Naive thymus-derived CD4-positive, alpha-beta T cell (primary cell): ENCODE measurements around the gene CBX5. TPM values are rescaled to one million over a fixed set of nuclear protein-coding genes. Genes with fewer than 3 reads are reported as not detected.

Experiments
- ATAC-seq: fragments of 150-1000 bp; cut with Tn5 transposase; 2 replicates; pipeline ENCODE4 v1.10.0; 2021; ENCODE audit warnings: mild to moderate bottlenecking, moderate library complexity
- CTCF ChIA-PET: fragments of 350-600 bp; sonication (Branson Sonifier 250); formaldehyde crosslinking; loops from one replicate; lab custom pipeline; 2021; ENCODE audit warnings: antibody characterized with exemption; lab: Charles Lee
- POLR2A ChIA-PET: fragments of 350-600 bp; sonication (Branson Sonifier 250); formaldehyde crosslinking; loops from one replicate; lab custom pipeline; 2021; ENCODE audit warnings: antibody characterized with exemption, inconsistent platforms; lab: Charles Lee
- DNase-seq, 9 donors: peaks; one replicate each; pipeline versions ENCODE4 v3.0.0 to v3.0.0-alpha.2; 2020 to 2022; ENCODE audit warnings: mixed read lengths in 1 of 9
- H3K27ac ChIP-seq: one replicate; pipeline ENCODE4 v1.7.0; 2013; ENCODE audit warnings: mild to moderate bottlenecking, low read depth, low read length, moderate library complexity
- H3K27me3 ChIP-seq, 2 donors: one replicate each; pipeline ENCODE4 v1.7.0; 2013; ENCODE audit warnings: low read length in 2 of 2, mild to moderate bottlenecking in 2 of 2, moderate library complexity in 2 of 2; ENCODE audit not compliant: control insufficient read depth in 2 of 2, insufficient read depth in 2 of 2
- H3K36me3 ChIP-seq, 3 experiments: 1 replicate in 2 of 3; 2 replicates in 1 of 3; pipeline ENCODE4 v1.7.0; 2013; ENCODE audit warnings: low read length in 3 of 3, mild to moderate bottlenecking in 3 of 3, moderate library complexity in 1 of 3; ENCODE audit not compliant: insufficient read depth in 3 of 3, control insufficient read depth in 2 of 3
- H3K4me1 ChIP-seq, 2 donors: one replicate each; pipeline ENCODE4 v1.7.0; 2013; ENCODE audit warnings: low read length in 2 of 2, mild to moderate bottlenecking in 2 of 2, moderate library complexity in 1 of 2; ENCODE audit not compliant: control insufficient read depth in 2 of 2, insufficient read depth in 2 of 2
- H3K4me3 ChIP-seq: 2 replicates; pipeline ENCODE4 v1.7.0; 2013; ENCODE audit warnings: mild to moderate bottlenecking, low read length
- H3K9me3 ChIP-seq, 3 experiments: 1 replicate in 2 of 3; 2 replicates in 1 of 3; pipeline ENCODE4 v1.7.0; 2013; ENCODE audit warnings: low read length in 3 of 3; ENCODE audit not compliant: control insufficient read depth in 2 of 3
- H3K27ac Mint-ChIP-seq, 9 donors: one replicate each; pipeline ENCODE4 v1.8.0; 2020 to 2022; ENCODE audit warnings: mixed read lengths in 9 of 9, mild to moderate bottlenecking in 8 of 9, moderate library complexity in 5 of 9, inconsistent platforms in 2 of 9
- H3K27me3 Mint-ChIP-seq, 5 donors: one replicate each; pipeline ENCODE4 v1.8.0; 2021 to 2022; ENCODE audit warnings: mixed read lengths in 5 of 5, mild to moderate bottlenecking in 1 of 5
- H3K36me3 Mint-ChIP-seq, 5 donors: one replicate each; pipeline ENCODE4 v1.8.0; 2020 to 2022; ENCODE audit warnings: mixed read lengths in 5 of 5, mild to moderate bottlenecking in 3 of 5, inconsistent platforms in 1 of 5
- H3K4me1 Mint-ChIP-seq, 7 donors: one replicate each; pipeline ENCODE4 v1.8.0; 2020 to 2022; ENCODE audit warnings: mixed read lengths in 7 of 7, mild to moderate bottlenecking in 3 of 7, inconsistent platforms in 1 of 7
- H3K4me3 Mint-ChIP-seq, 10 donors: one replicate each; pipeline ENCODE4 v1.8.0; 2020 to 2022; ENCODE audit warnings: mild to moderate bottlenecking in 10 of 10, mixed read lengths in 10 of 10, moderate library complexity in 6 of 10, inconsistent platforms in 2 of 10
- H3K9me3 Mint-ChIP-seq, 11 donors: one replicate each; pipeline ENCODE4 v1.8.0; 2020 to 2022; ENCODE audit warnings: mixed read lengths in 11 of 11, mild to moderate bottlenecking in 4 of 11, inconsistent platforms in 1 of 11, moderate library complexity in 1 of 11
- intact Hi-C, 2 donors: fragments of 100-400 bp; cut with micrococcal nuclease; formaldehyde crosslinking; loops; one replicate each; pipeline ENCODE4 v1.15.1; 2023
- polyA plus RNA-seq, 2 donors: library from polyadenylated mRNA; unstranded; fragments of 300-500 nt; fragmentation: Illumina TruSeq; gene quantifications; one replicate each; pipeline ENCODE4 v1.2.3, GENCODE V29; 2021
- total RNA-seq, 6 experiments: library from RNA in 5 of 6; stranded (reverse) in 5 of 6; gene quantifications; 1 replicate in 5 of 6; 2 replicates in 1 of 6; pipeline ENCODE4 v1.2.3 and lab custom pipeline; 2021 to 2026

The CBX5 gene
- total and polyA plus RNA-seq, 7 experiments from 2014 or later, result 28.2 to 133 (median 51.9) TPM

DNA sequence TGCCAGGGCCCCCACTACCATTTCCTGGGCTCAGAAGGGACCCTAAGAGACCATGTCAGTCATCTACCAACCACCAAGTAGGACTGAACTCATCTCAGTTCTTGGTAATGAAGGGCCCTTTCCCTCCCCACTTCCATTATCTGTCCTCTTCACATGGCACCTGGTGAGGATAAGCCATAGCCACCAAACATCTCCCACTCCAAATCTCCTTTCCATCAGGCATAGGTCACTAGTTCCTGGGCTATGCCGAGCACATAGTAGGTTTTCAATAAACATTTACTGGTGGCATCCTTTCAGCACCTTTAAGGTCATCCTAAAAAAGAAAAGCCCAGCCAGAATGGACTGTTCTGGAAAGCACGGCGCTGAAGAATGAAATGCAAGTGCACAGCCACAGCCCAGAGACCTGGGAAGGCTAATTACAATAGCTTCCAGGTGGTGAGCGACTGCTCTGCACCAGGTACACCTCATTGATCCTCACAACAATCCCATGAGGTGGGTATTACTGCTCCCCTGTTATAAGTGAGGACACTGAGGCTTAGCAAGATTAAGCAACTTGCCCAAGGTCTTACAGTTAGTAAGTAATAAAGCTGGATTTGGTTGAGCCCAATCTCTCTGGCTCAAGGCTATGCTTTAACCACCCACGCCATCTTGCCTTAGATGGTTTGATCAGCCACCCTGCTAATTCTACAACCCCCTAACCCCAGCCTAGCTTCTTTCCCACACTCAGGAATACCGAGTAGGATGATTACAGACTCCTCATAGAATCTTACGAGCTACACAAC is 95.7 kb downstream of the CBX5 start:
- Mint-ChIP-seq H3K9me3 (no peaks in the 10 kb centered on the region), H3K27me3 (peaks cover 0 to 2% (median 0%) of the 10 kb centered on the region in 5 donors), H3K27ac (no peak overlapping the region), H3K4me1 (peaks cover 12 to 30% (median 24%) of the 10 kb centered on the region in 7 donors), H3K4me3 (no peak overlapping the region), H3K36me3 (peaks cover 5 to 41% (median 9%) of the 10 kb centered on the region in 5 donors)
- Histone ChIP-seq H3K4me3 (no peak overlapping the region), H3K36me3 (peaks cover 0 to 28% (median 0%) of the 10 kb centered on the region in 3 experiments), H3K9me3 (no peaks in the 10 kb centered on the region), H3K27ac (no peak overlapping the region), H3K4me1 (peaks cover 3 to 6% of the 10 kb centered on the region in 2 donors), H3K27me3 (no peaks in the 10 kb centered on the region)
- ATAC-seq (no peak), DNase-seq (no peak)
- ChIA-PET POLR2A (interaction anchor here (0.6 kb wide), 1 partner anchor 573 kb away, joined by 3 read pairs; no protein-coding TSS in a partner anchor), CTCF (interaction anchor here (1.1 to 2.0 kb wide), 2 partner anchors 11 to 23 kb away, joined by 3 to 6 read pairs; no protein-coding TSS in a partner anchor)
- intact Hi-C loops, result no loop called here

DNA sequence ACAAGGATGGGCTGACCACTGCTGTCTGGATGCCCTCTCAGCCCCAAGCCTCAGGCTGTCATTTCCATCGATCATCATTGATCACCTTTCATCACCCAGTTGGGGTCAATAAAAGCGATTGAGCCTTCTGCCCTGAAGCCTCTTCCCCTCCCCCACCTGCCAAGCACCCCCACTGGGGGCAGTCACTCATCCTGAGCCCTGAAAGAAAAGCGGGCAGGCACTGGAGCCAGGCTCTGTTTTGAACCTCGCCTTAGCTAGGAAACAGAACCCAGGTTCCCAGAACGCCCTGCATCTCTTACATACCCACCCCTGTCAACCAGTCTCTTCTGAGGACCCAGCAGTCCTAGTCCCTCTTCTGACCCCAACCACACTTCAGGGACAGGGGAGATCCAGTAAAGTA is 96.9 kb downstream of the CBX5 start:
- Mint-ChIP-seq H3K9me3 (no peaks in the 10 kb centered on the region), H3K4me1 (peaks cover 8 to 24% (median 18%) of the 10 kb centered on the region in 7 donors), H3K4me3 (no peak overlapping the region), H3K27ac (no peak overlapping the region), H3K27me3 (no peaks in the 10 kb centered on the region), H3K36me3 (peaks cover 5 to 43% (median 9%) of the 10 kb centered on the region in 5 donors)
- H3K27ac ChIP-seq, result no peak overlapping the region
- H3K9me3 ChIP-seq, result no peaks in the 10 kb centered on the region
- ChIA-PET POLR2A (no interaction called here), CTCF (interaction anchor here (2.0 kb wide), 1 partner anchor 25 kb away, joined by 6 read pairs; no protein-coding TSS in a partner anchor)
- no peak for DNase-seq
- intact Hi-C loops, result no loop called here
- peaks cover 0 to 28% (median 0%) of the 10 kb centered on the region in 3 experiments for H3K36me3 ChIP-seq
- H3K27me3 ChIP-seq, result no peaks in the 10 kb centered on the region
- no peak for ATAC-seq
- H3K4me1 ChIP-seq, result peaks cover 0 to 3% of the 10 kb centered on the region in 2 donors
- H3K4me3 ChIP-seq, result no peak overlapping the region

DNA sequence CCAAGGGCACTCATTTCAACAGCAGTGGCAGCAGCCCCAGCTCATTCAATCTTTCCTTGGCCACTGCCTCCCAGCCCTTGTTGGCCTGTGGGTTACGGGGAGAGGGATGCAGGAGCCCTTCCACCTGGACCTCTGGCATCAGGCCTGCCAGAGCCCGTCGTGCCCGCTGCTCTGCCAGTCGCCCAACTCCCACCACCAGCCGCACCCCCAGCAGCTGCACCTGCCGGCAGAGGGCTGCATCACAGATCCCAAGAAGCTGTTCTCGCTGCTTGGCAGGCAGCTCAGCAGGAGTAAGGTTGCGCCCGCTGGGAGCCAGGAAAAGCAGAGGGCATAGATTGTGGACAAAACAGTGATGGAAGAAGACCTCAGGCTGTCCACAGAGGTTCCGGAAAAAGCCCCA is 97.8 kb downstream of the CBX5 start:
- intact Hi-C loops, result no loop called here
- H3K27me3 ChIP-seq, result no peaks in the 10 kb centered on the region
- H3K4me1 ChIP-seq, result no peaks in the 10 kb centered on the region
- no peak overlapping the region for H3K4me3 ChIP-seq
- ATAC-seq (no peak), DNase-seq (no peak)
- H3K4me1 Mint-ChIP-seq, result peaks cover 2 to 15% (median 10%) of the 10 kb centered on the region in 7 donors
- peaks cover 5 to 38% (median 5%) of the 10 kb centered on the region in 5 donors for H3K36me3 Mint-ChIP-seq
- CTCF ChIA-PET, result no interaction called here
- no peaks in the 10 kb centered on the region for H3K27me3 Mint-ChIP-seq
- H3K27ac ChIP-seq, result no peak overlapping the region
- no peak overlapping the region for H3K4me3 Mint-ChIP-seq
- no peaks in the 10 kb centered on the region for H3K9me3 ChIP-seq
- no peaks in the 10 kb centered on the region for H3K9me3 Mint-ChIP-seq
- H3K36me3 ChIP-seq, result peaks cover 0 to 28% (median 0%) of the 10 kb centered on the region in 3 experiments
- H3K27ac Mint-ChIP-seq, result no peak overlapping the region
- POLR2A ChIA-PET, result no interaction called here

Other genes starting within 250 kb of the CBX5 start
- not detected for gene HOXC5, start 247.1 kb downstream of the CBX5 start, total RNA-seq
- not detected for gene HOXC5, start 247.1 kb downstream of the CBX5 start, polyA plus RNA-seq
- gene HOXC4, start 226.3 kb downstream of the CBX5 start, total RNA-seq, result under 1 TPM in 2 of 5 experiments, not detected in 3; 0.24 to 0.98 TPM
- not detected for gene HOXC4, start 226.3 kb downstream of the CBX5 start, polyA plus RNA-seq
- gene SMUG1, start 91.1 kb downstream of the CBX5 start, total RNA-seq, result 10 to 100 TPM in 4 of 5 experiments, 1 to 10 TPM in 1; 9.4 to 29.9 (median 22.2) TPM
- 10 to 100 TPM; 20.6 to 25.0 TPM for gene SMUG1, start 91.1 kb downstream of the CBX5 start, polyA plus RNA-seq
- 1,000 to 10,000 TPM; 1,019 to 1,660 (median 1,193) TPM for gene HNRNPA1, start 604 bp upstream of the CBX5 start, total RNA-seq
- 1,000 to 10,000 TPM in 1 of 2 donors, 100 to 1,000 TPM in 1; 933 to 1,045 TPM for gene HNRNPA1, start 604 bp upstream of the CBX5 start, polyA plus RNA-seq
- gene NFE2, start 20.9 kb upstream of the CBX5 start, total RNA-seq, result 10 to 100 TPM in 1 of 5 experiments, 1 to 10 TPM in 1, not detected in 3; 2.0 to 23.3 TPM
- under 1 TPM in 1 of 2 donors, not detected in 1; 0.61 TPM for gene NFE2, start 20.9 kb upstream of the CBX5 start, polyA plus RNA-seq
- 100 to 1,000 TPM in 1 of 5 experiments, 10 to 100 TPM in 4; 47.5 to 141 (median 80.0) TPM for gene COPZ1, start 45.0 kb upstream of the CBX5 start, total RNA-seq
- gene COPZ1, start 45.0 kb upstream of the CBX5 start, polyA plus RNA-seq, result 100 to 1,000 TPM; 131 to 171 TPM
- 10 to 100 TPM in 1 of 5 experiments, 1 to 10 TPM in 2, not detected in 2; 1.2 to 13.1 (median 3.9) TPM for gene GPR84, start 84.4 kb upstream of the CBX5 start, total RNA-seq
- not detected for gene GPR84, start 84.4 kb upstream of the CBX5 start, polyA plus RNA-seq
- 10 to 100 TPM in 1 of 5 experiments, 1 to 10 TPM in 4; 1.3 to 69.9 (median 1.4) TPM for gene ZNF385A, start 104.6 kb upstream of the CBX5 start, total RNA-seq
- gene ZNF385A, start 104.6 kb upstream of the CBX5 start, polyA plus RNA-seq, result under 1 TPM; 0.39 to 0.78 TPM
- gene ITGA5, start 139.1 kb upstream of the CBX5 start, total RNA-seq, result 100 to 1,000 TPM in 4 of 5 experiments, 10 to 100 TPM in 1; 73.9 to 169 (median 145) TPM
- gene ITGA5, start 139.1 kb upstream of the CBX5 start, polyA plus RNA-seq, result 10 to 100 TPM; 26.5 to 82.4 TPM
- 1 to 10 TPM; 1.9 to 9.5 (median 2.5) TPM for gene GTSF1, start 193.5 kb upstream of the CBX5 start, total RNA-seq
- gene GTSF1, start 193.5 kb upstream of the CBX5 start, polyA plus RNA-seq, result 10 to 100 TPM; 13.5 to 15.1 TPM
- gene NCKAP1L, start 217.6 kb upstream of the CBX5 start, total RNA-seq, result 100 to 1,000 TPM; 111 to 184 (median 128) TPM
- gene NCKAP1L, start 217.6 kb upstream of the CBX5 start, polyA plus RNA-seq, result 10 to 100 TPM; 71.2 to 93.2 TPM